ENCODE measurements around the gene LIMK1.
"Not testable (repeated sequence)": the region's sequence is repeated elsewhere in the genome, so short reads cannot be mapped to it uniquely, and the experiment has no call there.

Gene LIMK1

DNA sequence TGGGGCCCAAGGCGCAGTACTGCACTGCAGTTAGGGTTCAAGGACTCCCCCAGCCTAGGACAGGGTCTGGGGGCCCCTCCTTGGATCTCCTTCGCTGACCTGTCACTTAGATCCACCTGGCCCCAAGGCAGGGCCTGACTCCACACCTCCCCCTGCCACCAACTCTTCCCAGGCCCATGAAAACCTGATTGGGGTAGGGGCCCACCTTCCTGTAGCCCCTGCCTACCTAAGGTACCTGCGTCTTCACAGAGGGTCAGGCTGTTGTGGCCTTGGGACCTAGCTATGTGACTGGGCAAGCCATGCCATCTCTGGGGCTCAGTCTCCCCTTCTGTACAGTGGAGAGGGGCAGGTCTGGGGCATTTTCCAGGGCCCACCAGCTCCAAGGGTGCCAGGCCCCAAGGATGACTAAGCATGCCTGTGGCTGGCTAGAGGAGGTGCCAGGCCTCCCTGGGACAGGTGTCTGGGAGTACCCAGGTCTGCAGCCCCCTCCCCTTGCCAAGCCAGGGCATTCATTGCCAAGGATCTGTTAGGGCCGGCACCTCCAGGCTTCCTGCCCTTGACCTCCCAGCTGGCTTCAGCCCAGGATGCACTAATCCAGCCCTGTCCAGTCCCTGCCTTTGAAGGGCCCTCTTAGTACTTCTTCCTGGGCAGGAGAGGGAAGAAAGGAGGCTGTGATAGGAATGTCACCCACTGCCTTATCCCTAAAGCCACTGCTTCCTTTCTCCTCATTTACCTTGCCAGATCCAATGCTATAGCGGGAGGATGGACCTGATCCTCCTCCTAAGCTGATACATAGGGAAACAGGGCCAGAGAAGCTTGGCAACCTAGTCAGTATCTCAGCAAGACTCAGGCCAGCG is 1.3 kb downstream of the LIMK1 start:
- no peak for DNase-seq

DNA sequence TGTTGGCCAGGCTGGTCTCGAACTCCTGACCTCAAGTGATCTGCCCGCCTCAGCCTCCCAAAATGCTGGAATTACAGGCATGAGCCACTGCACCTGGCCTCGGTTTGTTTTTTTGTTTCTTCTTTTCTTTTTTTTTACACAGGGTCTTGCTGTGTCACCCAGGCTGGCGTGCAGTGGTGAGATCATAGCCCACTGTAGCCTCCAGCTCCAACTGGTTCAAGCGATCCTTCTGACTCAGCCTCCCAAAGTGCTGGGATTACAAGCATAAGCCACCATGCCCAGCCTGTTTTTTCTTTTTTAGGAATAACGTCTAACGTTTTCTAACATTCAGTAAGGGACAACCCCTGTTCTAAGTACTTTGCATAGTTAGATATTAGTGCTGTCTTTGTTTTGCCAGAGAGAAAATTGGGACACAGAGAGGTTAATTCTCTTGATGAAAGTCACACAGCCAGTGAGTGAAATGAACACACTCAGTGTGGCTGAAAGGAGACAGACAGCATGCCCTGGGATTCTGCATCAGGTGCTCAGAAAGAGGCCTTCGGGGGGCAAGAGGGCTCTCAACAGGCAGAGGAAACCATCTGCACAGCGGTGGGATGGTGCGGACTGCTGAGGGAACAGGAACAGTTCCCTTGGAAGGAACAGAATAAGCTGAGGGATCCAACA is 4.3 kb downstream of the LIMK1 start:
- no peak for DNase-seq

DNA sequence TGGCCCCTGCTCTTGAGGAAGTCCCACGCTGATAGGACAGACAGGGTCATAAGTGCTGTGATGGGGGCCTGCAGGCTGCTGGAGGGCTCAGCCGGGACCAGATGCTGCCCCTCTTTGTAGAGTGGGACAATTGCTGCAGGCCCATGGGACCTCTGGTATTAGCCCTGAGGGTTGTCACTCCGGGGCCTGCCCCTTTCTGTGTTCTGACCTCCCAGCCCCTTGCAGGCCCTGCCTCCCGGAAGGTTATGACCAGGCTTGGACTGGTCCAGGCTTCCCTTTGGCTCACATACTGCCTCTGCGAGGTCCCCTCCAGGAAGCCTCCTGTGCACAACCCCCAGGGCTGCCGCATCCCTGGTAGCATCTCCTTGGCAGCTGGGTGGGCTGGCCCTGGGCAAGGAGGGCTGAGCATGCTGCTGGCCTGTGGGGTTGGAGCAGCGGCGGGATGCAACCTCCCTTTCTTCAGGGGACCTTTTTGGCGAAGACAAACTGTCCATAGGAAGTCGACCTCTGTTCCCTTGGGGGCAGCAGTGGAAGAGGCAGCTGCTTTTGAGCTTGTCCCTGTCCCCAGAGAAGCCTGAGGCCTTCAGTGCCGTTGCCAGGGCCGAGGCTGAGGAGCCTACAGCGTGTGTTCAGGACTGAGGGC is 8.8 kb downstream of the LIMK1 start:
- no peak for DNase-seq

DNA sequence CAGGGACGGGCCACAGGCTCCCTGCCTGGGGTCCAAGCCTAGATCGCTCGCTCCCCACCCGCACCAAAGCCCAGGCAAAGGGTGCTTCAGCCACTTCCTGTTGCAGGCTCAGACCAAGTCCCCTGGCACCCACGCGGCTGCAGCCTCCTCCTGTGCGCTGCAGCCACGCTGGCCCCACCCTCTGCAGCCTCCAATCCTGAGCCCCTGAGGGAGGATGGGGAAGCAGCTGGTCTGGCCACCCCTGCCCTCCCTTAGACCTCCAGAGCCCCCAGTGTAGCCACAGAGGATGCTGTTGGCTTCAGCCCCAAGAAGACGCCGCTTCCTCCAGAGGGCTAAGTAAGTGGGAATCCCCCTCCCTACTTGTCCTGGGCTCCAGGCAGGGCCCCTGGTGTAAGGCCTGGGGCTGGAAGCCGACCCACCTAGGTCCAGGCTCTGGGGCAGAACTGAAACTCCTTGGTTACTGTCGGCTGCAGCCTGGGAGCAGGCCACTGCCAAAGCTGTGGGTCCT is 9.4 kb downstream of the LIMK1 start:
- no peak for DNase-seq

DNA sequence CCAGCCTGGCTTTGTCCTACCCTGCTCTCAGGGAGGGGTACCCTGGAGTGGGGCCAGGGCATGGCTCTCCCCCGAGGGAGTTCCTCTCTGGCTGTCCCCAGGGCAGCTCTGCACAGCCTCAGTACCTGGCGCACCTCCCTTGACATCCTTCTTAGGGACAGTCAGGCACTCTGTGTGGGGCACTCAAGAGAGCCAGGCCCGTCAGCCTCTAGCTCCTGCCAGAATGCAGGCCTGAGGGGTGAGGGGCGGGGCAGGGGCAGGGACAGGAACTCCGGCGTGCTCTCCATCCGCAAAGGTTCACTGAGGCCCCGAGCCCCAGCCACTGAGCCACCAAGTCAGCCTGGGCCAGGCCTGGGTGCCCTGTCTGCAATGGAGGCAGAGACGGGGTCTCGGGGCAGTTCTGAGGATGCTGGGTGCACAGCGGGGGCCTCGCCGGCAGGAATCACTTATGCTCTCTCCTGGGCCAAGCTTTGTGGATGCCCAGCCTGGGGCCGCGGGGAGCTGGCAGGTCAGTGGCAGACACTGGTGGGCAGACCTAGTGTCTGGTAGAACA is 10.1 kb downstream of the LIMK1 start:
- DNase-seq, result no peak

DNA sequence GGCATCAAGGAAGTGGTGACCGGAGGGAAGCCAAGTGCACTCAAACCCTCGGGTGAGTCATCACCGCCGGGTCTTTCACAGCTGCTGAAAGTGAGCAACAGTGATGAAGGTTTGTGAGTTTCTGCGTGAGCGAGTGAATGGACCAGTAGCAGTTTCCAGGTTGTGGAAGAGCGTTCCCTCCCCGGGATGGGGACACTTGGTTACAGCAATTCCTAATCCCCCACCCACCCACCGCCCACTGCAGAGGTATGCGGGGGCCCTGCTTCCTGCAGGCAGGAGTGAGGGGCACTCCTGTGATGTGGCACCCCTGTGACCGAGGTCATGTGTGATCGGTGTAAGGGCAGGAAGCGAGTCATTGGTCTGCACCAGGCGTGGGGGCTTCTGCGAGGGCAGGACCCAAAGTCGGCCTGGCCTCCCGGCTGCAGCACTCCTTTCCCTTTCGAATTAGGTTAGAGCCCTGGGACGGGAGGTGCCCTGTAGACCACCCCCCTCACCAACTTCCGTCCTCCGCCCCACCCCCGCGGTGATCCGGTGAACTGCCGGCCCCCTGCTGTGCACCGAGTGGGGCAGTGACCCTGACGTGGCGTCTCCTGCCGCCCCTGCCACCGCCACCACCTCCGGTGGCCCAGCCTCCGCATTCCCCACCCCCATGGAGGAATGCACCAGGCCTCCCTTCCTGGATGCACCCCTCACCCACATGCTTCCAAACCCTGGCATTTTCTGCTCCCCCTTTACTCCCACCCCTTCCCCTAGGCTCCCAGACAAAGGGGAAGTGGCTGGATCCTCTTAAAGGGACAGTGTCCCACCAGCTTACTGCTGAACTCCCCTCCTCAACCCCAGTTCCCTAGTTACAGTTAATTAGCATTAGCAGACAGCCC is 10.9 kb downstream of the LIMK1 start:
- peak; percentile 92 for DNase-seq

DNA sequence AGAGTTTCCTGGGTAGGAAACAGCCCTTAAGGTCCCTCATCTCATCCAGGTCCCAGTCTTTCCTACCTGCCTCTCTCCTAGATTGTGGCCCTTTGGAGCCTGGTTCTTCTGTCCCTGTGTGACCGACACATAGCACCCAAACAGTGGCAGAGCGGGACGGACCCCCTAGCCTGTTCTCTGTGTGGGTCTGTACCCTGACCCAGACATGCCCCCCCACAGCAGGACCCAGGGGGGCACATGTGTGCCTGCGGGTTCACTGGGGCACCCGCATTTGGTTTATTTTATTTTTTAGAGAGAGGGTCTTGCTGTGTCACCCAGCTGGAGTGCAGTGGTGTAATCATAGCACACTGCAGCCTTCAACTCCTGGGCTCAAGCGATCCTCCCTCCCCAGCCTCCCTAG is 11.5 kb downstream of the LIMK1 start:
- DNase-seq, result no peak

DNA sequence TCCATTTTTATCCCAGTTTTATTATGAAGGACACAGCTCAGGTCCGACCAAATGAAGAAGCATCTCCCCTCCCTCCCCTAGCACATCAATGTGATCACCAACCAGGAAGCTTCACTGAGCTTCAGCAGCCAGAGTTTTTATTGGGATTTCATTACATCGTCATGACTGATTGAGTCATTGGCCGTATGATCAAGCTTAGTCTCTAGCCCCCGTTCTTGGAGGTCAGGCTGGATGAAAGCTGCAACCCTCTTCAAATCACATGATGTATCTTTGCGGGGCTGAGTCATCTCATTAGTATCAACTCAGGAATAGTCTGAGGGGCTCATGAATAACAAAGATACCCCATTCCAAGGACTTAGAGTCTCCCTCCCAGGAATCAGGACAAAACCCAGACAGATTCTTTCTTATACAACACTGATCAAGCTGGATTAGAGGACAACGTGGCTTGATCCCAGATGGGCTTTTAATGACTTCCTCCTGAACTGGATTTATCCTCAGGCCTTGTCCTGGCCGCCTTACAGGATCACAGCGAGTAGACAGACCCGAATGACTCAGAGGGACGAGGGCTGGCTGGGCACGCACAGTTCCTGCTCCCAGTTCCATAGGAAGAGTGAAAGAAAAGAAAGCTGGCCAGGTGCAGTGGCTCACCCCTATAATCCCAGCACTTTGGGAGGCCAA is 14.5 kb downstream of the LIMK1 start:
- no peak for DNase-seq

DNA sequence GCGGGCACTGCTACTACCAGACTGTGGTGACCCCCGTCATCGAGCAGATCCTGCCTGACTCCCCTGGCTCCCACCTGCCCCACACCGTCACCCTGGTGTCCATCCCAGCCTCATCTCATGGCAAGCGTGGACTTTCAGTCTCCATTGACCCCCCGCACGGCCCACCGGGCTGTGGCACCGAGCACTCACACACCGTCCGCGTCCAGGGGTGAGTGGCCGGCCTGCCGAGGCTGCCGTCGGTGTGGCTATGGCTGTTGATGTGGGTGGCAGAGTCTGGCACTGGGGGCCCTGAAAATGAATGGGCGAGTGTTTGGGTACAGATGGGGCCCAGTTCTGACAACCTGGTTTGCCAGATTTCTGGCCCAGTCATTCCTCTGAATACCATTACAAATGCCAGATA is 15.4 kb downstream of the LIMK1 start:
- DNase-seq, result no peak

DNA sequence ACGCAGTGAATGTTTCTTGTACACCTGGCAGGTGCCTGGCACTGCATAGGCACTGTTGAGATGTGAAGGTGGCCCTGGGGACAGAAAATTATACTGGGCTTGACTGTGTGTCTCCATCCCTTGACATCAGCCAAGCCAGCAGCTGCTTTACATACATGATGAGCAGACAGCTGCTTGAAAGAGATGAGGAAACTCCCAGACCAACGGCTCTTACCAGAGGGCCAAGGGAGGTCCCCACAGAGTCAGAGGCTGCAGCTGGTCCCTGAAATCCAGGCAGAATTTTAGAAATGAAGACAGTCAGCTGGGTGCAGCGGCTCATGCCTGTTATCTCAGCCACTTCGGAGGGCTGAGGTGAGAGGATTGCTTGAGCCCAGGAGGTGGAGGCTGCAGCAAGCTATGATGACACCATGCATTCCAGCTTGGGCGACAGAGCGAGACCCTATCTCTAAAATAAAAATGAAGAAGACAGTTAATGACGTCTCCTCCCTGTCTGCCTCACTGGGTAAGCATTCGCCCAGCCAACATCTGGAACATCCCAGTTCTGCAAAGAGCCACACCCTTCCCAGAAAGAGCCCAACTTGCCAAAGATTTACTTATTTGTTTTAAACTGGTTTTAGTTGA is 17.6 kb downstream of the LIMK1 start:
- DNase-seq, result peak; percentile 82

DNA sequence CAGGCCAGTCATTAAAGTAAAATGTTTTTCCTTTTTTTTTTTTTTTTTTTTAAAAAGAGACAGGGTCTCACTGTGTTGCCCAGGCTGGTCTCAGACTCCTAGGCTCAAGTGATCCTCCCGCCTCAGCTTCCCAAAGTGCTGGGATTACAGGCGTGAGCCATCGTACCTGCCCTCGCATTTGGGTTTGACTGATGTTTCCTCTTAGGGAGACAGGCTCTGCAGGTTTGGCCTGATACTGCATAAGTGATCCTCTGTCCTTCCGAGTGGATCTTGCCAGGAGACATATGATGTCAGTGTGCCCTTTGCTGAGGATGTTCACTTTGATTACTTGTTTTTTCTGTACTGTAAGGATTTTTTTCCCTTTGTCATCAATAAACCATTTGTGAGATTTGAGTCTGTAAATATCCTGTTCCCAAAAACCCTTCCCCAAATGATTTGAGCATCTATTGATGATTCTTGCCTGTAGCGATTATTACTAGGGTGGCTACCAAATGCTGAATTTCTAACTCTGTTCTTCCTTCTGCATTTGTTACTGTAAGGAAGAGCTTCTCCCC is 19.7 kb downstream of the LIMK1 start:
- DNase-seq, result no peak

DNA sequence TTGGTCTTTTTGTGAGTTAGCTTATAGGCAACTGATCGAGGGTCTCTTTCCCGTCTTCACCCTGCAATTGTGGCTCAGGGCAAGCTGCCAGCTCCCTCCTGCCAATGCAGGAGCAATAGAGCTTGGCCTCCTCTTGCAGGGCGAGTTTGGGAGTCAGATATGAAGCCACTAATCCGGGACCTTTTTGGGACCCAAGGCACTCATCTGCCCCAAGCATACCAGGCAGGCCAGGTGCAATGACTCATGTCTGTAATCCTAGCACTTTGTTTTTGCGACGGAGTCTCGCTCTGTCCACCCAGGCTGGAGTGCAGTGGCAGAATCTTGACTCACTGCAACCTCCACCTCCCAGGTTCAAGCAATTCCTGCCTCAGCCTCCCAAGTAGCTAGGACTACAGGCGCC is 21.1 kb downstream of the LIMK1 start:
- DNase-seq, result no peak

DNA sequence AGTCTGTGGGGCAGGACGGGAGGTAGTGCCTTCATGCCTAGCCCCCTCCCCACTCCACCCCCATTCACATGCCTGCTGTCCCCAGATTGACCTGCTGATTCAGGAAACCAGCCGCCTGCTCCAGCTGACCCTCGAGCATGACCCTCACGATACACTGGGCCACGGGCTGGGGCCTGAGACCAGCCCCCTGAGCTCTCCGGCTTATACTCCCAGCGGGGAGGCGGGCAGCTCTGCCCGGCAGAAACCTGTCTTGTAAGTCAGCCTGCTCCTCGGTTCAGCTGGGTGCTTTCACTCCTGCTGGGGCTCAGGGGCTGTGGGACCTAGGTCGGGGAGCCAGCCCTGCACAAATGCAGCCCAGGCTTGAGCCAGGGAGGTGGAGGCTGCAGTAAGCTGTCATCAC is 22.4 kb downstream of the LIMK1 start:
- no peak for DNase-seq

DNA sequence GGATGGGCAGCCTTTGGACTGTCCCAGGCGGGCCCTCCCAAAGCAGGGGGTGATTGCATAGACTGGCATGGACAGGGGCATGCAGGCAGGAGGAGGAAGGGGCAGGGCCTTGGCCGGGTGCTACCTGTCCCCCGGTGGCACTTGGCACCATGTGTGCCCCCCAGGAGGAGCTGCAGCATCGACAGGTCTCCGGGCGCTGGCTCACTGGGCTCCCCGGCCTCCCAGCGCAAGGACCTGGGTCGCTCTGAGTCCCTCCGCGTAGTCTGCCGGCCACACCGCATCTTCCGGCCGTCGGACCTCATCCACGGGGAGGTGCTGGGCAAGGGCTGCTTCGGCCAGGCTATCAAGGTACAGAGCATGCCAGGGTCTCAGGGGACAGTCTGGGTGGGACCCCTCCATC is 23.2 kb downstream of the LIMK1 start:
- DNase-seq, result no peak

DNA sequence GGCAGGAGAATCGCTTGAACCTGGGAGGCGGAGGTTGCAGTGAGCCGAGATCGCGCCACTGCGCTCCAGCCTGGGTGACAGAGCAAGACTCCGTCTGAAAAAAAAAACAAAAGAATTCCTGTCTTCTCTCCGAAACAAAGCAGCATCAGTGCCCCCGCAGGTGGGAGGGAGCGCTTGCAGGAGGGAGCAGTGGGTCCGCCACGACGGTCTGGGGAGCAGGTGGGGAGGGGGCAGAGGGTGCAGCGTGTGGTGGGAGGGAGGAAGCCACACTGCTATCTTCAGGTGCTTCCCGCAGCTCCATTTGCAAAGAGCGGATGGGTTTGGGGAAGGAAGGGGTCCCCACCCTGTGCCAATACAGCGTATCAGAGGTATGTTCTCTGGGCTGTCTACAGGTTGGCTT is 31.7 kb downstream of the LIMK1 start:
- no peak for DNase-seq

DNA sequence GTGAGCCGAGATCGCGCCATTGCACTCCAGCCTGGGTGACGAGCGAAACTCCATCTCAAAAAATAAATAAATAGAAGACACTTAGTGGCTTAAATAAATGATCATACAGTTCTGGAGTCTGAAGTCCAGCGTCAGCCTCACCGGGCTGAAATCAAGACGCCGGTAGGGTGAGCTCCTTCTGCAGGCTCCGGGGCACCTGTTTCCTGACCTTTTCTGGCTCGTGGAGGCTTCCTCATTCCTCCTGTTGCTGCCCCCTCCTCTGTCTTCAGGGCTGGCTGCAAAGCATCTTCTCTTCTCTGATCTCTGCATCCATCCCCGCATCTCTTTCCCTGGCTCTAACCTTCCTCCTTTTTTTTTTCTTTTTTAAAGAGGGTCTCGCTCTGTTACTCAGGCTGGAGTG is 32.8 kb downstream of the LIMK1 start:
- no peak for DNase-seq

DNA sequence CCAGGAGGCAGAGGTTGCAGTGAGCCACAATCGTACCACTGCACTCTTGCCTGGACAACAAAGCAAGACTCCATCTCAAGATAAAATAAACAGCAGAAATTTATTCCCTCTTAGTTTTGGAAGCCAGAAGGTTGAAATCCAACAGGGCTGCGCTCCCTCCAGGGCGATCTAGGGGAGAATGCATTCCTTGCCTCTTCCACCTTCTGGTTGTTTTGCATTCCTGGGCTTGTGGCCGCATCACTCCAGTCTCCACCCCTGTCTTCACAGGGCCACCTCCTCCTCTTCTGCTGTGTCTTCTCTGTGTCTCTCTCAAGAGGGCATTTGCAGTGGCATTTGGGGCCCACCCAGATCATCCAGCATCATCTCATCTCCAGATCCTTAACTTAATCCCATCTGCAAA is 36.2 kb downstream of the LIMK1 start:
- no peak for DNase-seq

DNA sequence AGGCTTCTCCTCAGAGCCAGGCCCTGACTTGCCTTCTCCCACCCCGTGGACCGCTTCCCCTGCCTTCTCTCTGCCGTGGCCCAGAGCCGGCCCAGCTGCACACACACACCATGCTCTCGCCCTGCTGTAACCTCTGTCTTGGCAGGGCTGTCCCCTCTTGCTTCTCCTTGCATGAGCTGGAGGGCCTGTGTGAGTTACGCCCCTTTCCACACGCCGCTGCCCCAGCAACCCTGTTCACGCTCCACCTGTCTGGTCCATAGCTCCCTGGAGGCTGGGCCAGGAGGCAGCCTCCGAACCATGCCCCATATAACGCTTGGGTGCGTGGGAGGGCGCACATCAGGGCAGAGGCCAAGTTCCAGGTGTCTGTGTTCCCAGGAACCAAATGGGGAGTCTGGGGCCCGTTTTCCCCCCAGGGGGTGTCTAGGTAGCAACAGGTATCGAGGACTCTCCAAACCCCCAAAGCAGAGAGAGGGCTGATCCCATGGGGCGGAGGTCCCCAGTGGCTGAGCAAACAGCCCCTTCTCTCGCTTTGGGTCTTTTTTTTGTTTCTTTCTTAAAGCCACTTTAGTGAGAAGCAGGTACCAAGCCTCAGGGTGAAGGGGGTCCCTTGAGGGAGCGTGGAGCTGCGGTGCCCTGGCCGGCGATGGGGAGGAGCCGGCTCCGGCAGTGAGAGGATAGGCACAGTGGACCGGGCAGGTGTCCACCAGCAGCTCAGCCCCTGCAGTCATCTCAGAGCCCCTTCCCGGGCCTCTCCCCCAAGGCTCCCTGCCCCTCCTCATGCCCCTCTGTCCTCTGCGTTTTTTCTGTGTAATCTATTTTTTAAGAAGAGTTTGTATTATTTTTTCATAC is 38.0 kb downstream of the LIMK1 start:
- no peak for DNase-seq

DNA sequence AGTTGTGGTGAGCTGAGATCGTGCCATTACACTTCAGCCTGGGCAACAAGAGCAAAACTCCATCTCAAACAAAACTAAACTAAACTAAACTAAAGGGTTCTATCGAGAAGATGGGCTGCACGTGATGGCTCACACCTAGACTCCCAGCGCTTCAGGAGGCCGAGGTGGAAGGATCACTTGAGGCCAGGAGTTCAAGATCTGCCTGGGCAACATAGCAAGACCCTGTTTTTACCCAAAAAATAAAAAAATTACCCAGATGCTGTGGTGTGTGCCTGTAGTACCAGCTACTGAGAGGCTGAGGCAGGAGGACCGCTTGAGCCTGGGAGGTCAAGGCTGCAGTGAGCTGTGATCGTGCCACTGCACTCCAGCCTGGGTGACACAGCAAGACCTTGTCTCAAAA is 40.3 kb downstream of the LIMK1 start:
- DNase-seq, result not testable (repeated sequence)

DNA sequence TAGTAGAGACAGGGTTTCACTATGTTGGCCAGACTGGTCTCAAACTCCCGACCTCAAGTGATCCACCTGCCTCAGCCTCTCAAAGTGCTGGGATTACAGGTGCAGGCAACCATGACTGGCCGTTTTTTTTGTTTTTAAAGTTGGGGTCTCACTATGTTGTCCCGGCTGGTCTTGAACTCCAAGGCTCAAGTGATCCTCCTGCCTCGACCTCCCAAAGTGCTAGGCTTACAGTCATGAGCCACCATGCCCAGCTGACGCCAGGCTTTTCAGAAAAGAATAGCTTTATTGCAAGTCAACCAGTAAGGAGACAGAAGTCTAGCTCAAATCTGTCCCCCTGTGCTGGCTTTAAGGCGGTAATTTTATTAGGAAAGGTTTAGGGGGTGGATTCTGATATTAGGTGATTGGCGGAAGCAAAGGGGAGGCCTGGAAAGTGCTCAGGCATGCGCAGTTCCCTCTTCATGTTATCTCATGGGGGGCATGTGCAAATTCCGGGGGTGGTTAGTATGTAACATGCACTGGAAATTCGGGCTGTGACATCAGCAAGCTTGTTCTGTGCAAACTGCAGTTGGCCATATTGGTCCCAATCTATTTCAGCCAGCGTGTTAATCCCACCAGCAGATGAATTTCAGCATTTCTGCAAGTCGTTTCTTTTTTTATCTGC is 42.7 kb downstream of the LIMK1 start:
- DNase-seq, result no peak
